Camera-type eye (tissue), 1 donor: ENCODE data around the gene PLEKHD1. TPM values are rescaled to one million over a fixed set of nuclear protein-coding genes. Genes with fewer than 3 reads are reported as not detected.

Experiments
- total RNA-seq: library from RNA; depleted of rRNA; stranded (reverse); fragments of >200 nt; gene quantifications from one replicate; pipeline ENCODE4 v1.2.3, GENCODE V29; 2014

PLEKHD1 gene
- total RNA-seq: 2.0 TPM

GRCh38 chr14:69484444-69485314 is at the start of gene PLEKHD1:
PLEKHD1 (plus strand) TSS chr14:69484728; CDS start chr14:69484966, 238 bp downstream.

GRCh38 chr14:69574263-69574953 is 89.9 kb downstream of the PLEKHD1 start, which contains the start of gene CCDC177:
CCDC177 (minus strand) TSS chr14:69574871; CDS start chr14:69573622, 1,249 bp downstream.

Other genes with a start within 250 kb of the PLEKHD1 start
- gene GALNT16, start 224.6 kb upstream of the PLEKHD1 start, total RNA-seq: 20.3 TPM
- gene ERH, start 86.4 kb upstream of the PLEKHD1 start, total RNA-seq: 89.6 TPM
- 89.0 TPM for gene SLC39A9, start 86.0 kb upstream of the PLEKHD1 start, total RNA-seq
- gene CCDC177, start 90.1 kb downstream of the PLEKHD1 start, total RNA-seq: 3.7 TPM
- gene SUSD6, start 126.9 kb downstream of the PLEKHD1 start, total RNA-seq: 25.2 TPM